Measurements from ENCODE around the gene NOP56.
"Not testable (repeated sequence)": the region's sequence is repeated elsewhere in the genome, so short reads cannot be mapped to it uniquely, and the experiment has no call there.

NOP56 gene

GRCh38 chr20:2643708-2644107, 8.7 kb upstream of the NOP56 start:
- no peak for DNase-seq (ENCODE audit: low read depth)

- peak; percentile 15 for DNase-seq (ENCODE audit: low read depth)
These were observed 508 bp downstream of the NOP56 start for GRCh38 chr20:2652724-2653555.

GRCh38 chr20:2653556-2654383, 1.3 kb downstream of the NOP56 start:
- DNase-seq (ENCODE audit: low read depth) = peak; percentile 10

- DNase-seq (ENCODE audit: low read depth) = no peak
These were observed 2.0 kb downstream of the NOP56 start for GRCh38 chr20:2654384-2654822.

GRCh38 chr20:2654831-2655230, 2.4 kb downstream of the NOP56 start:
- no peak for DNase-seq (ENCODE audit: low read depth)

- no peak for DNase-seq (ENCODE audit: low read depth)
These were observed 3.1 kb downstream of the NOP56 start for GRCh38 chr20:2655331-2656116.

- no peak for DNase-seq (ENCODE audit: low read depth)
These were observed 4.2 kb downstream of the NOP56 start for GRCh38 chr20:2656471-2657117.

GRCh38 chr20:2657241-2657640, 4.8 kb downstream of the NOP56 start:
- no peak for DNase-seq (ENCODE audit: low read depth)

- no peak for DNase-seq (ENCODE audit: low read depth)
These were observed 5.2 kb downstream of the NOP56 start for GRCh38 chr20:2657674-2658073.

- DNase-seq (ENCODE audit: low read depth) = no peak
These were observed 6.3 kb downstream of the NOP56 start for GRCh38 chr20:2658414-2659354.

- DNase-seq (ENCODE audit: low read depth) = no peak
These were observed 7.1 kb downstream of the NOP56 start for GRCh38 chr20:2659547-2659946.

- DNase-seq (ENCODE audit: low read depth) = no peak
These were observed 11.0 kb downstream of the NOP56 start for GRCh38 chr20:2663364-2663886.

GRCh38 chr20:2663887-2664719, 11.7 kb downstream of the NOP56 start, which contains the start of gene IDH3B:
IDH3B (minus strand) TSS chr20:2664216; CDS start chr20:2664188, 28 bp downstream.
- peak; percentile 95 for DNase-seq (ENCODE audit: low read depth)

- DNase-seq (ENCODE audit: low read depth) = no peak
These were observed 19.5 kb downstream of the NOP56 start for GRCh38 chr20:2671977-2672376.

- DNase-seq (ENCODE audit: low read depth) = no peak
These were observed 20.0 kb downstream of the NOP56 start for GRCh38 chr20:2672446-2672845.

- no peak for DNase-seq (ENCODE audit: low read depth)
These were observed 21.0 kb downstream of the NOP56 start for GRCh38 chr20:2673453-2673852.

- DNase-seq (ENCODE audit: low read depth) = no peak
These were observed 27.6 kb downstream of the NOP56 start for GRCh38 chr20:2680046-2680445.

- DNase-seq (ENCODE audit: low read depth) = not testable (repeated sequence)
These were observed 29.6 kb downstream of the NOP56 start for GRCh38 chr20:2682040-2682439.

GRCh38 chr20:2684817-2685216, 32.4 kb downstream of the NOP56 start:
- not testable (repeated sequence) for DNase-seq (ENCODE audit: low read depth)

Measured in iris pigment epithelial cell (primary cell).